ENCODE measurements around the gene SEMA4B.
"Not testable (repeated sequence)": the region's sequence is repeated elsewhere in the genome, so short reads cannot be mapped to it uniquely, and the experiment has no call there.

SEMA4B gene

DNA sequence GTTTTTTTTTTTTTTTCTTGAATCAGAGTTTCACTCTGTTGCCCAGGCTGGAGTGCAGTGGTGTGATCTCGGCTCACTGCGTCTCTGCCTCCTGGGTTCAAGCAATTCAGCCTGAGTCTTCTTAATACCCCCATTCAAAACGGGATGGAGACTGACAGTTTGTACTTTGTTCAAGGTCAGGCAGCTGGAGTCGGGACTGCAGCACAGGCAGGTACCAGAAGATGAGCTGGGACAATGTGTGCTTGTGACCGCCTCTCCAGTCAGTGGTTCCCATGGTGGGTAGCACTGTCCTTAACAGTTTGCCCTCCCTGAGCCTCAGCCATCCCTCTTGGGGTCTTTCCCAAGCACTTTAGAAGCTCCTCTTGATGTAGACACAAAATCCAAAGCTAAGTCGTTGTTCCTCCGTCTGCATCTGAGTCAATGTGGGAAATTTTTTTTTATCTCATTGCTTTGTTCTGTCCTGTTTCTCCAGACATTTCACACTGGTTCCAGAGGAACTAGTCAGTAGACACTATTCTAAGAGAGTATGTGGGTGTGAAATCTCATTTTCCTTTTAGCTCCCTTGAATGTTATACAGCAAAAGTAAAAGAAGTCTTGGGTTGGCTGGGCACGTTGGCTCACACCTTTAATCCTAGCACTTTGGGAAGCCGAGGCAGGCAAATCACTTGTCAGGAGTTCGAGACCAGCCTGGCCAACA, 43.0 kb downstream of the SEMA4B start:
- DNase-seq (ENCODE audit: low read depth) = no peak
- TF ChIP-seq, protein P1, sequence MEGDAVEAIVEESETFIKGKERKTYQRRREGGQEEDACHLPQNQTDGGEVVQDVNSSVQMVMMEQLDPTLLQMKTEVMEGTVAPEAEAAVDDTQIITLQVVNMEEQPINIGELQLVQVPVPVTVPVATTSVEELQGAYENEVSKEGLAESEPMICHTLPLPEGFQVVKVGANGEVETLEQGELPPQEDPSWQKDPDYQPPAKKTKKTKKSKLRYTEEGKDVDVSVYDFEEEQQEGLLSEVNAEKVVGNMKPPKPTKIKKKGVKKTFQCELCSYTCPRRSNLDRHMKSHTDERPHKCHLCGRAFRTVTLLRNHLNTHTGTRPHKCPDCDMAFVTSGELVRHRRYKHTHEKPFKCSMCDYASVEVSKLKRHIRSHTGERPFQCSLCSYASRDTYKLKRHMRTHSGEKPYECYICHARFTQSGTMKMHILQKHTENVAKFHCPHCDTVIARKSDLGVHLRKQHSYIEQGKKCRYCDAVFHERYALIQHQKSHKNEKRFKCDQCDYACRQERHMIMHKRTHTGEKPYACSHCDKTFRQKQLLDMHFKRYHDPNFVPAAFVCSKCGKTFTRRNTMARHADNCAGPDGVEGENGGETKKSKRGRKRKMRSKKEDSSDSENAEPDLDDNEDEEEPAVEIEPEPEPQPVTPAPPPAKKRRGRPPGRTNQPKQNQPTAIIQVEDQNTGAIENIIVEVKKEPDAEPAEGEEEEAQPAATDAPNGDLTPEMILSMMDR (IDR thresholded peaks at IDR 0.05; ENCODE audit: low read length, missing control alignments) = no peak
- no peak overlapping the region for H3K4me3 ChIP-seq (replicated peaks; ENCODE audit: low read depth, low read length)

- TF ChIP-seq, protein P1 (IDR thresholded peaks at IDR 0.05; ENCODE audit: low read length, missing control alignments) = no peak
- DNase-seq (ENCODE audit: low read depth) = no peak
- H3K4me3 ChIP-seq (replicated peaks; ENCODE audit: low read depth, low read length) = no peak overlapping the region
Observed at GRCh38 chr15:90248789-90249202, 47.7 kb downstream of the SEMA4B start.

DNA sequence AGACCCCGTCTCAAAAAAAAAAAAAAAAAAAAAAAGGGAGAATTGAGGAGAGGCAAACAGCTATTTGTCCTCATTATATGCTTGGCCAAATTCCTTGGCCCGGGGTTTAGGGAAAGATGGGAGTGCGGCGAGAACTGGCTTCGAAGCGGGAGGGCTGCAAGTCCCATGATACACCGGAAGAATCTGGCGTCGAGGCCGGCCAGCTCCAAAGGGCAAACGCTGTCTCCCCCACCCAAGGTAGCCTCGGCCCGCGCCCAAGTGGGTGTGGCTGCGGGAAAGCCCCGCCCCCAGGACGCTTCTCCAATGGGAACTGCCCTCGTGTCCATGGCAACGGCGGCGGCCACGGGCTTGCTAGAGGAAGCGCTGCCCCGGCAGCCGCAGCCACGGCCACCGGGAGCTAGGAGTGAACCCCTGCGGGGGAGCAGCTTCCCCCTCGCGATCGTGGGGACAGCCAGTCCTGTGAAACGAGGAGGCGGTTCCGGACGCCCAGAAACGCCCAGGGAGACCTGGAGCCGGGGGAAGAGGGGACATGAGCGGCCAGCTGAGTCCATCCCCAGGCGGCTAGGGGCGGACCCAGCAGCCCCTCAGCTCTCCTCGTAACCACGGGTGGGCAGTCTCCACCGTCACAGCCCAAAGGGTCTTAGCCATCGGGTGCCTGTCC, 48.2 kb downstream of the SEMA4B start, which contains the start of gene TTLL13:
TTLL13 (plus strand) TSS at position 354 of the 661 bp plus-strand sequence. CDS start 1,075 bp downstream, outside the sequence.
- peak; percentile 86 for DNase-seq (ENCODE audit: low read depth)
- H3K4me3 ChIP-seq (replicated peaks; ENCODE audit: low read depth, low read length) = peak within 1 kb of the TSS; percentile 65
- TF ChIP-seq, protein P1 (IDR thresholded peaks at IDR 0.05; ENCODE audit: low read length, missing control alignments) = no peak

DNA sequence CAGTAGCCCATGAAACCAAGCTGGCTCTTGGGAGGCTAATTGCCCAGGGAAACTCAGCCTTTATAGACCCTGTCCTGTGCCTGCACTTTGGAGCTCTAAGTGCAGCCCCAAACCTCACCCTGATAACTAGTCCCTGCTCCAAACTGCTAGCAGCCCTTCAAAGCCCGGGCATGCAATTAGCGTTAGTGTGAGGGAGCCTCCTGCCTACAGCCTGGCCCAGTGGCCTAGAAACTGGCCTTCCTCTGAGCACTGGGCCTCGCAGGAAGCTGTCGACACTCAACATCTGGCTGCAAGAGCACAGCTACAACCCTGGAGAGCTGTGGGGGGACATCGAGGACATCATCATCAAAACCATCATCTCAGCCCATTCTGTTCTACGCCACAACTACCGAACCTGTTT, 56.6 kb downstream of the SEMA4B start:
- H3K4me3 ChIP-seq (replicated peaks; ENCODE audit: low read depth, low read length) = no peak overlapping the region
- no peak for DNase-seq (ENCODE audit: low read depth)
- TF ChIP-seq, protein P1 (IDR thresholded peaks at IDR 0.05; ENCODE audit: low read length, missing control alignments) = no peak

GRCh38 chr15:90259524-90259923, 58.4 kb downstream of the SEMA4B start:
- no peak for DNase-seq (ENCODE audit: low read depth)
- TF ChIP-seq, protein P1 (IDR thresholded peaks at IDR 0.05; ENCODE audit: low read length, missing control alignments) = no peak
- no peak overlapping the region for H3K4me3 ChIP-seq (replicated peaks; ENCODE audit: low read depth, low read length)

- H3K4me3 ChIP-seq (replicated peaks; ENCODE audit: low read depth, low read length); DNase-seq (ENCODE audit: low read depth): not testable (repeated sequence)
Observed at GRCh38 chr15:90260731-90261130, 59.6 kb downstream of the SEMA4B start.

GRCh38 chr15:90261811-90262210, 60.7 kb downstream of the SEMA4B start:
- TF ChIP-seq, protein P1 (IDR thresholded peaks at IDR 0.05; ENCODE audit: low read length, missing control alignments) = no peak

More at GRCh38 chr15:90261811-90262210, 60.7 kb downstream of the SEMA4B start:
- DNase-seq (ENCODE audit: low read depth) = peak; percentile 70
- no peak overlapping the region for H3K4me3 ChIP-seq (replicated peaks; ENCODE audit: low read depth, low read length)
